ENCODE results near the gene WDR54. TPM values are rescaled to one million over a fixed set of nuclear protein-coding genes. Genes with fewer than 3 reads are reported as not detected.

The WDR54 gene
- total RNA-seq, 4 donors from 2014 or later: 12.3 to 19.7 (median 16.3) TPM; not detected in 1

DNA sequence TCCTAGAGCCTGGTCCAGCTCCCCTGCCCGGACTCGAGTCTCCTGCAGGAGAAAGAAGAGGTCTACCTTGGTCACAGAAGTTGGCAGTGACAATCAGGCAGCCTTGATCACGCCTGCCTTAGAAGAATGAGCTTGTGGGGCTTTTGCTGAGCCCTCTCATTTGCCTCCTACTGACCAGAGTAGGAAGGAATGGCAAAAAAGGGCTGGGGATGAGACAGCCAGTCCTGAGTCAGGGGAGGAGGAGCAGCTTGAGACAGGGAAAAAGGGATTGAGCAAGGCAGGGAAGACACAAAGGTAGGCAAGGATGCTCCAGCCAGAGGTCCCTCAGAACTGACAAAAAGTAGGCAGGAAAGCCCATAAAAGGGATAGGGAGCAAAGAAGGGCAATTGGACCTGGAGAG lies 6.0 kb downstream of the WDR54 start:
- Histone ChIP-seq H3K36me3 (no peaks in the 10 kb centered on the region), H3K4me1 (no peaks in the 10 kb centered on the region), H3K27ac (no peak overlapping the region), H3K4me3 (no peak overlapping the region), H3K9me3 (no peaks in the 10 kb centered on the region), H3K27me3 (no peaks in the 10 kb centered on the region)
- TF ChIP-seq POLR2A (IDR thresholded peaks at IDR 0.05): no peak
- TF ChIP-seq, protein P1, sequence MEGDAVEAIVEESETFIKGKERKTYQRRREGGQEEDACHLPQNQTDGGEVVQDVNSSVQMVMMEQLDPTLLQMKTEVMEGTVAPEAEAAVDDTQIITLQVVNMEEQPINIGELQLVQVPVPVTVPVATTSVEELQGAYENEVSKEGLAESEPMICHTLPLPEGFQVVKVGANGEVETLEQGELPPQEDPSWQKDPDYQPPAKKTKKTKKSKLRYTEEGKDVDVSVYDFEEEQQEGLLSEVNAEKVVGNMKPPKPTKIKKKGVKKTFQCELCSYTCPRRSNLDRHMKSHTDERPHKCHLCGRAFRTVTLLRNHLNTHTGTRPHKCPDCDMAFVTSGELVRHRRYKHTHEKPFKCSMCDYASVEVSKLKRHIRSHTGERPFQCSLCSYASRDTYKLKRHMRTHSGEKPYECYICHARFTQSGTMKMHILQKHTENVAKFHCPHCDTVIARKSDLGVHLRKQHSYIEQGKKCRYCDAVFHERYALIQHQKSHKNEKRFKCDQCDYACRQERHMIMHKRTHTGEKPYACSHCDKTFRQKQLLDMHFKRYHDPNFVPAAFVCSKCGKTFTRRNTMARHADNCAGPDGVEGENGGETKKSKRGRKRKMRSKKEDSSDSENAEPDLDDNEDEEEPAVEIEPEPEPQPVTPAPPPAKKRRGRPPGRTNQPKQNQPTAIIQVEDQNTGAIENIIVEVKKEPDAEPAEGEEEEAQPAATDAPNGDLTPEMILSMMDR (IDR thresholded peaks at IDR 0.05): no peak
- intact Hi-C loops (cut with DNase I; ENCODE audit: low total_unique reads): no loop called here
- DNase-seq: no peak

DNA sequence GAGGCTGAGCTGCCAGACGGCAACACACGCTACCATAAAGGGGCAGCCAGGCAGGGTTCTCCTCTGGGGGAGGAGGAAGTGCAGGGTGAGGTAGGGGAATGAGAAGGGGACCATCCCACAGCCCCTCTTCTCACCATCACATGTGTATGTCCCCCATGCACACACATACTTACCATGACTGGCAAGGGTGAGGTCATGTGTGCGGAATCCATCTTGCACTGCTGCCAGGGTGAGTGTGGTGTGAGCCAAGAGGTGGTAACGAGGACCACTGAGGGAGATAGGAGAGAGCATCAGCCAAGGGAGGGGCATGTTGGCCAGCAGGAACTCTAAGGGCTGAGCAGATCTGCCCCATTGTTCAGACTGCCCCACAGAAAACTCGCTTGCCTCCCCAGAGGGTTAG lies 7.1 kb downstream of the WDR54 start:
- no peaks in the 10 kb centered on the region for H3K27me3 ChIP-seq
- no peak for DNase-seq
- no peak overlapping the region for H3K4me3 ChIP-seq
- H3K36me3 ChIP-seq: no peaks in the 10 kb centered on the region
- no peak overlapping the region for H3K27ac ChIP-seq
- TF ChIP-seq POLR2A (IDR thresholded peaks at IDR 0.05): no peak
- TF ChIP-seq, protein P1 (IDR thresholded peaks at IDR 0.05): no peak
- no peaks in the 10 kb centered on the region for H3K4me1 ChIP-seq
- H3K9me3 ChIP-seq: no peaks in the 10 kb centered on the region
- intact Hi-C loops (cut with DNase I; ENCODE audit: low total_unique reads): no loop called here

DNA sequence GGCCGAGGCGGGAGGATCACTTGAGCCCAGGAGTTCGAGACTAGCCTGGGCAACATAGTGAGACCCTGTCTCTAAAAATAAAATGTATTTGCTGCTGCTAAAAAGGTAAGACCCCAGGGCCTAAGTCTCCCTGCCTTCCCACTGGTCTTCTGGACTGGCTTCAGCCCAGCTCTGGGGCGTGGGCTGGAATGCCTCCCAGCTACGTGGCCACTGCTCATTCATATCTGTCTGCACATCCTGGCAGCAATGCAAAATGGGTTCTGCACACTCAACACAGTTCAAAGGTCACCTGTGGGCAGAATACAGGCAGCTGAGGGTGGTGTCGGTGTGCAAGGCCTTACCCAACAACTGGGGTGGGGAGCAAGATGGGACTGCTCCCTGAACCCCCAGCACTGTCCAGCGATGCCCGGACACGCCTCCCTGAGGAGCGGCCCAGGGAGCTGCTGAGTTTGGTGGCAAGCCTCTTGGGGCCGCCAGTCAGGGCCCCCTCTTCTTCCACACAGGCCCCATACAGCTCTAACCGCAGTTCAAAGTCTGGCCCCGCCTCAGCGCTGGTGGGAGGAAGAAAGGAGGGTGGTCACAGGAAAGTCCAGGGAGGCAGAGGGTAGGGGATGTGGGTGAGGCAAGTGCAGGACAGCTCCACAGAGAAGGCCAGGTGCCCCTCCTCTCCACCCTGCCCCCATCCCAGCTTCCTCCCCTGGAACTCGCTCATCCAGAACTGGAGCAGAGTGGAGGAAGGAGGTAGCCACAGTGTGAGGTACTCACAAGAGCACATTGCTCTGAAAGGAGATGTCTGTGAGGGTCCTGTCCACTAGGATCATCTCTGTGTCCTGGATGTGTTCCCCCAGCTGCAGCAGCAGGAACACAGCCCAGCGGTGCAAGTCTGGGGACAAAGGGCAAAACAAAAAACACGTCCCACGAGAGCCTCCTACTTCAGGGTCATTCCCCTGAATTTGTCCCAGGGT lies 8.2 kb downstream of the WDR54 start:
- Histone ChIP-seq H3K4me1 (no peaks in the 10 kb centered on the region), H3K27ac (no peak overlapping the region), H3K9me3 (no peaks in the 10 kb centered on the region), H3K4me3 (no peak overlapping the region), H3K27me3 (no peaks in the 10 kb centered on the region), H3K36me3 (no peaks in the 10 kb centered on the region)
- TF ChIP-seq, protein P1 (IDR thresholded peaks at IDR 0.05): no peak
- TF ChIP-seq POLR2A (IDR thresholded peaks at IDR 0.05): no peak
- no peak for DNase-seq
- intact Hi-C loops (cut with DNase I; ENCODE audit: low total_unique reads): no loop called here

DNA sequence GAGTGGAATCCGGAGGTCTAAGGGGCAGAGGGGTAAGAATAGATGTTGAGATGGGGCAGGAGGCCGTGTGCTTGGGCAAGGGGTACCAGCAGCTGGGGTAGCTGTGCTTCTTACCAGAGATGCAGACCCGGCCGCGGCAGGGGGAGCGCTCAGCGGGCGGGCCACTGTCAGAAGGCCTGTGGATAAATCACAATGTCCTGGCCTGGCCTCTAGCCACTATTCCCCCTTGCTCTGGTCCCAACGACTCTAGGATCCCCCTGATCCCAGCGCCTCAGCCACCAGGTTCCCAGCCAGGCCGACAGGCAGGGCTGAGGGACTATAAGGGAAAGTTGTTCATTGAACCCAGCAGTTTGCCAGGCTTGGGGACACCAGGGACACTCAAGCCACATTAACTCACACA lies 9.0 kb downstream of the WDR54 start:
- Histone ChIP-seq H3K27me3 (no peaks in the 10 kb centered on the region), H3K9me3 (no peaks in the 10 kb centered on the region), H3K4me1 (no peaks in the 10 kb centered on the region), H3K4me3 (no peak overlapping the region), H3K36me3 (no peaks in the 10 kb centered on the region), H3K27ac (no peak overlapping the region)
- intact Hi-C loops (cut with DNase I; ENCODE audit: low total_unique reads): no loop called here
- TF ChIP-seq, protein P1 (IDR thresholded peaks at IDR 0.05): no peak
- no peak for TF ChIP-seq POLR2A (IDR thresholded peaks at IDR 0.05)
- no peak for DNase-seq

DNA sequence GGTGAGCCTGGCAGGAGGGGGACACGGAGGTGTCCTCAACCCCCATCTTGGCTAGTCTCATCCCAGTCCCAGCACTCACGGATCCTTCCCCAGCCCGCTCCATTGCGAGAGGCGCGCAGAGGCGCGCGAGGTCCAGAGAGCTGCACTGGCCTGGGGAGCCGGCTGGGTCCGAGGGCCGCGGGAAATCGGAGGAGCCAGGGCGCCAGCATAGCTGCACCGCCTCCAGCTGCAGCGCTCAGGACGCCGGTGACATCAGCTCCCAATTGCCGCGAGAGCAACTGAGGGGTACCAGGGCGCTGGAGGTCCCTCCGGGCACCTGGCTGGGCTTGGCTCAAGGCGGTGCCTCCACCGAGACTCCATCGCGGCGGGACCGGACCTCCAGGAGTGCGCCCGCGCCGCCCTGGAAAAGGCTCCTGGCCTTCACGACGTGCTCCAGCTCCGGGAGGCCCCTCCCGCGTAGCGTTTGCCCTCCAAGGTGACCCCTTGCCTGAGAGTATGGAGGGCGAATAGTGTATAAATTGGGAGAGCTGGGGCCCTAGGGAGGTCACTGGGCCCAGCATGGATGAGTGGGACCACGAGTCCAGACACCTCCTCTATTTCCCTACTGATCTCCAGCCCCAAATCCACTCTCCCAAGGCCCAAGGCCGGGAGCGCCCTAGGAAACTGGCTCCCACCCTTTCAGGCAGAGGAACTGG lies 14.7 kb downstream of the WDR54 start:
- Histone ChIP-seq H3K4me1 (peaks cover 0 to 9% of the 10 kb centered on the region in 2 donors), H3K9me3 (no peaks in the 10 kb centered on the region), H3K27ac (no peak overlapping the region), H3K27me3 (no peaks in the 10 kb centered on the region), H3K36me3 (no peaks in the 10 kb centered on the region), H3K4me3 (no peak overlapping the region)
- DNase-seq: no peak
- TF ChIP-seq POLR2A (IDR thresholded peaks at IDR 0.05): no peak
- TF ChIP-seq, protein P1 (IDR thresholded peaks at IDR 0.05): no peak
- intact Hi-C loops (cut with DNase I; ENCODE audit: low total_unique reads): no loop called here

Data from uterus (tissue), 4 donors.